ENCODE results near the gene MRPS18A. TPM values are rescaled to one million over a fixed set of nuclear protein-coding genes. Genes with fewer than 3 reads are reported as not detected.

MRPS18A gene
- total and polyA plus RNA-seq, 9 of the 15 experiments (the other 6 are each of a cell fraction or from before 2014, with no cell fraction given), result 87.5 to 243 (median 125) TPM

DNA sequence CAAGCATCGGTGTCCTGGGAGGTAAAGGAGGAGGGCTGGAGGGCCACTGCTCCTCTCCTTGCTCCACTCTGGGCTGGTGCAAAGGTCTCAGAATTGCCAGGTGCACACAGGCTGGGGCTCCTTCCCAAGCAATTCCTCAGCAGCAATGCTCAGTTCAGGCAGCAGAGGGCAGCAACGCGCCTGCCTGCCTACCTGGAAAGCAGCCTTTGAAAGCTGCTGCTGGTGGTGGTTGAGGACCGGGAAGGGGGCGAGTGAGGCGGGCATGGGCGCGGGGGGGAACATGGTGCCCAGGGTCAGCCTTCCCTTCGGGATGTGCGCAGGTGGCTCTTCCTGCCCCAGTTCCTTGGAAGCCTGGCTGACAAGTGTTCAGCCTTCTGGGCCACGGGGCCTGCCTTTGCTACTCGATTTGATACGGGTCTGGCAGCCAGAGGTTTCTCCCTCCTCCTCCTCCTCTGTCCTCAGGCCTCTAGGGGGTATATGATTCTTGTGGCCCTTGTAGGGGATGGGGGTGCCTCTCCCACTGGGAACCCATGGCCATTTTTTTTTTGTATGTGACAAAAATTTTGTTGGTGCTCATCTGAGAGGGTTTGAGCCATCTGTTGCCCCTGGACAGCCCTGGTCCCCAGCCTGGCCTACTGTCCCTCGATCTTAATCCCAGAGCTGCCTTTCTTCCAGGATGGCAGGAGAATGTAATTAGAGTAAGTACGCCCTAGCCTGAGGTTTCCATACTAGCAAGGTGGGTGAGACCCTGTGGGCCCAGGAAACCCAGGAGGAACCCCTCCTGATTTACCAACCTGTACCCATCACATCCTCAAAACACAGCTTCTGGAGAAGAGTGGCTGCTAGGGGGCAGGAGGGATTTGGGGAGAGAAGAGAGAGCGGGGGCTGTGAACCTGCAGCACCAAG lies 20.1 kb downstream of the MRPS18A start (continued):
- TF ChIP-seq, protein P1, sequence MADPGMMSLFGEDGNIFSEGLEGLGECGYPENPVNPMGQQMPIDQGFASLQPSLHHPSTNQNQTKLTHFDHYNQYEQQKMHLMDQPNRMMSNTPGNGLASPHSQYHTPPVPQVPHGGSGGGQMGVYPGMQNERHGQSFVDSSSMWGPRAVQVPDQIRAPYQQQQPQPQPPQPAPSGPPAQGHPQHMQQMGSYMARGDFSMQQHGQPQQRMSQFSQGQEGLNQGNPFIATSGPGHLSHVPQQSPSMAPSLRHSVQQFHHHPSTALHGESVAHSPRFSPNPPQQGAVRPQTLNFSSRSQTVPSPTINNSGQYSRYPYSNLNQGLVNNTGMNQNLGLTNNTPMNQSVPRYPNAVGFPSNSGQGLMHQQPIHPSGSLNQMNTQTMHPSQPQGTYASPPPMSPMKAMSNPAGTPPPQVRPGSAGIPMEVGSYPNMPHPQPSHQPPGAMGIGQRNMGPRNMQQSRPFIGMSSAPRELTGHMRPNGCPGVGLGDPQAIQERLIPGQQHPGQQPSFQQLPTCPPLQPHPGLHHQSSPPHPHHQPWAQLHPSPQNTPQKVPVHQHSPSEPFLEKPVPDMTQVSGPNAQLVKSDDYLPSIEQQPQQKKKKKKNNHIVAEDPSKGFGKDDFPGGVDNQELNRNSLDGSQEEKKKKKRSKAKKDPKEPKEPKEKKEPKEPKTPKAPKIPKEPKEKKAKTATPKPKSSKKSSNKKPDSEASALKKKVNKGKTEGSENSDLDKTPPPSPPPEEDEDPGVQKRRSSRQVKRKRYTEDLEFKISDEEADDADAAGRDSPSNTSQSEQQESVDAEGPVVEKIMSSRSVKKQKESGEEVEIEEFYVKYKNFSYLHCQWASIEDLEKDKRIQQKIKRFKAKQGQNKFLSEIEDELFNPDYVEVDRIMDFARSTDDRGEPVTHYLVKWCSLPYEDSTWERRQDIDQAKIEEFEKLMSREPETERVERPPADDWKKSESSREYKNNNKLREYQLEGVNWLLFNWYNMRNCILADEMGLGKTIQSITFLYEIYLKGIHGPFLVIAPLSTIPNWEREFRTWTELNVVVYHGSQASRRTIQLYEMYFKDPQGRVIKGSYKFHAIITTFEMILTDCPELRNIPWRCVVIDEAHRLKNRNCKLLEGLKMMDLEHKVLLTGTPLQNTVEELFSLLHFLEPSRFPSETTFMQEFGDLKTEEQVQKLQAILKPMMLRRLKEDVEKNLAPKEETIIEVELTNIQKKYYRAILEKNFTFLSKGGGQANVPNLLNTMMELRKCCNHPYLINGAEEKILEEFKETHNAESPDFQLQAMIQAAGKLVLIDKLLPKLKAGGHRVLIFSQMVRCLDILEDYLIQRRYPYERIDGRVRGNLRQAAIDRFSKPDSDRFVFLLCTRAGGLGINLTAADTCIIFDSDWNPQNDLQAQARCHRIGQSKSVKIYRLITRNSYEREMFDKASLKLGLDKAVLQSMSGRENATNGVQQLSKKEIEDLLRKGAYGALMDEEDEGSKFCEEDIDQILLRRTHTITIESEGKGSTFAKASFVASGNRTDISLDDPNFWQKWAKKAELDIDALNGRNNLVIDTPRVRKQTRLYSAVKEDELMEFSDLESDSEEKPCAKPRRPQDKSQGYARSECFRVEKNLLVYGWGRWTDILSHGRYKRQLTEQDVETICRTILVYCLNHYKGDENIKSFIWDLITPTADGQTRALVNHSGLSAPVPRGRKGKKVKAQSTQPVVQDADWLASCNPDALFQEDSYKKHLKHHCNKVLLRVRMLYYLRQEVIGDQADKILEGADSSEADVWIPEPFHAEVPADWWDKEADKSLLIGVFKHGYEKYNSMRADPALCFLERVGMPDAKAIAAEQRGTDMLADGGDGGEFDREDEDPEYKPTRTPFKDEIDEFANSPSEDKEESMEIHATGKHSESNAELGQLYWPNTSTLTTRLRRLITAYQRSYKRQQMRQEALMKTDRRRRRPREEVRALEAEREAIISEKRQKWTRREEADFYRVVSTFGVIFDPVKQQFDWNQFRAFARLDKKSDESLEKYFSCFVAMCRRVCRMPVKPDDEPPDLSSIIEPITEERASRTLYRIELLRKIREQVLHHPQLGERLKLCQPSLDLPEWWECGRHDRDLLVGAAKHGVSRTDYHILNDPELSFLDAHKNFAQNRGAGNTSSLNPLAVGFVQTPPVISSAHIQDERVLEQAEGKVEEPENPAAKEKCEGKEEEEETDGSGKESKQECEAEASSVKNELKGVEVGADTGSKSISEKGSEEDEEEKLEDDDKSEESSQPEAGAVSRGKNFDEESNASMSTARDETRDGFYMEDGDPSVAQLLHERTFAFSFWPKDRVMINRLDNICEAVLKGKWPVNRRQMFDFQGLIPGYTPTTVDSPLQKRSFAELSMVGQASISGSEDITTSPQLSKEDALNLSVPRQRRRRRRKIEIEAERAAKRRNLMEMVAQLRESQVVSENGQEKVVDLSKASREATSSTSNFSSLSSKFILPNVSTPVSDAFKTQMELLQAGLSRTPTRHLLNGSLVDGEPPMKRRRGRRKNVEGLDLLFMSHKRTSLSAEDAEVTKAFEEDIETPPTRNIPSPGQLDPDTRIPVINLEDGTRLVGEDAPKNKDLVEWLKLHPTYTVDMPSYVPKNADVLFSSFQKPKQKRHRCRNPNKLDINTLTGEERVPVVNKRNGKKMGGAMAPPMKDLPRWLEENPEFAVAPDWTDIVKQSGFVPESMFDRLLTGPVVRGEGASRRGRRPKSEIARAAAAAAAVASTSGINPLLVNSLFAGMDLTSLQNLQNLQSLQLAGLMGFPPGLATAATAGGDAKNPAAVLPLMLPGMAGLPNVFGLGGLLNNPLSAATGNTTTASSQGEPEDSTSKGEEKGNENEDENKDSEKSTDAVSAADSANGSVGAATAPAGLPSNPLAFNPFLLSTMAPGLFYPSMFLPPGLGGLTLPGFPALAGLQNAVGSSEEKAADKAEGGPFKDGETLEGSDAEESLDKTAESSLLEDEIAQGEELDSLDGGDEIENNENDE (IDR thresholded peaks at IDR 0.05; ENCODE audit: low read depth, low read length), result no peak
- TF ChIP-seq HNRNPLL (IDR thresholded peaks at IDR 0.05; ENCODE audit: low read depth, low read length, poor library complexity, severe bottlenecking) (no peak), ZNF174 (CRISPR knock-in tag; IDR thresholded peaks at IDR 0.05) (no peak), ZZZ3 (IDR thresholded peaks at IDR 0.05) (no peak), FOSL1 (tag; conservative IDR thresholded peaks at IDR 0.05) (no peak), BHLHE40 (IDR thresholded peaks at IDR 0.05; ENCODE audit: low read length) (no peak), ZNF121 (CRISPR knock-in tag; conservative IDR thresholded peaks at IDR 0.05) (no peak)
- TF ChIP-seq, protein P2, sequence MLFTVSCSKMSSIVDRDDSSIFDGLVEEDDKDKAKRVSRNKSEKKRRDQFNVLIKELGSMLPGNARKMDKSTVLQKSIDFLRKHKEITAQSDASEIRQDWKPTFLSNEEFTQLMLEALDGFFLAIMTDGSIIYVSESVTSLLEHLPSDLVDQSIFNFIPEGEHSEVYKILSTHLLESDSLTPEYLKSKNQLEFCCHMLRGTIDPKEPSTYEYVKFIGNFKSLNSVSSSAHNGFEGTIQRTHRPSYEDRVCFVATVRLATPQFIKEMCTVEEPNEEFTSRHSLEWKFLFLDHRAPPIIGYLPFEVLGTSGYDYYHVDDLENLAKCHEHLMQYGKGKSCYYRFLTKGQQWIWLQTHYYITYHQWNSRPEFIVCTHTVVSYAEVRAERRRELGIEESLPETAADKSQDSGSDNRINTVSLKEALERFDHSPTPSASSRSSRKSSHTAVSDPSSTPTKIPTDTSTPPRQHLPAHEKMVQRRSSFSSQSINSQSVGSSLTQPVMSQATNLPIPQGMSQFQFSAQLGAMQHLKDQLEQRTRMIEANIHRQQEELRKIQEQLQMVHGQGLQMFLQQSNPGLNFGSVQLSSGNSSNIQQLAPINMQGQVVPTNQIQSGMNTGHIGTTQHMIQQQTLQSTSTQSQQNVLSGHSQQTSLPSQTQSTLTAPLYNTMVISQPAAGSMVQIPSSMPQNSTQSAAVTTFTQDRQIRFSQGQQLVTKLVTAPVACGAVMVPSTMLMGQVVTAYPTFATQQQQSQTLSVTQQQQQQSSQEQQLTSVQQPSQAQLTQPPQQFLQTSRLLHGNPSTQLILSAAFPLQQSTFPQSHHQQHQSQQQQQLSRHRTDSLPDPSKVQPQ (CRISPR knock-in tag; IDR thresholded peaks at IDR 0.05; ENCODE audit: borderline replicate concordance), result no peak
- TF ChIP-seq, protein P3, sequence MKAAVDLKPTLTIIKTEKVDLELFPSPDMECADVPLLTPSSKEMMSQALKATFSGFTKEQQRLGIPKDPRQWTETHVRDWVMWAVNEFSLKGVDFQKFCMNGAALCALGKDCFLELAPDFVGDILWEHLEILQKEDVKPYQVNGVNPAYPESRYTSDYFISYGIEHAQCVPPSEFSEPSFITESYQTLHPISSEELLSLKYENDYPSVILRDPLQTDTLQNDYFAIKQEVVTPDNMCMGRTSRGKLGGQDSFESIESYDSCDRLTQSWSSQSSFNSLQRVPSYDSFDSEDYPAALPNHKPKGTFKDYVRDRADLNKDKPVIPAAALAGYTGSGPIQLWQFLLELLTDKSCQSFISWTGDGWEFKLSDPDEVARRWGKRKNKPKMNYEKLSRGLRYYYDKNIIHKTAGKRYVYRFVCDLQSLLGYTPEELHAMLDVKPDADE (conservative IDR thresholded peaks at IDR 0.05; ENCODE audit: control insufficient read depth, low read depth, low read length), result no peak; the same call in 1 of the 2 replicates
